SH-SY5Y (cell line): ENCODE results near the gene PHACTR3.

Experiments
- GATA2 ChIP-seq: IDR thresholded peaks from 2 replicates; pipeline ENCODE4 v1.6.1; 2011; ENCODE audit warnings: mild to moderate bottlenecking, low read depth, low read length
- GATA3 ChIP-seq: IDR thresholded peaks from 2 replicates; pipeline ENCODE4 v1.6.1; 2011; ENCODE audit warnings: low read depth, mild to moderate bottlenecking, low read length, moderate library complexity

- TF ChIP-seq GATA2: no peak
- no peak for TF ChIP-seq GATA3
Measured at GRCh38 chr20:59845472-59845871, 241.1 kb downstream of the PHACTR3 start.
